Endodermal cell (in vitro differentiated cells): ENCODE data around the gene YARS1. TPM values are rescaled to one million over a fixed set of nuclear protein-coding genes. Genes with fewer than 3 reads are reported as not detected.
A peak's percentile ranks its signal among the peaks of the same experiment; 100 is the strongest.

ENCODE experiments used
- DNase-seq: peaks from one replicate; pipeline ENCODE4 v3.0.0-alpha.2; 2017
- H3K27ac ChIP-seq: 2 replicates; pipeline ENCODE4 v1.5.1; 2013; ENCODE audit warnings: mild to moderate bottlenecking, low read depth, low read length, moderate library complexity
- H3K27me3 ChIP-seq: 2 replicates; pipeline ENCODE4 v1.6.1; 2013; ENCODE audit warnings: mild to moderate bottlenecking, low read length, moderate library complexity; ENCODE audit not compliant: insufficient read depth, control insufficient read depth, poor library complexity, severe bottlenecking
- H3K36me3 ChIP-seq: 2 replicates; pipeline ENCODE4 v1.7.0; 2013; ENCODE audit warnings: mild to moderate bottlenecking, low read length, moderate library complexity; ENCODE audit not compliant: control insufficient read depth, insufficient read depth
- H3K4me1 ChIP-seq: one replicate; pipeline ENCODE4 v1.7.0; 2013; ENCODE audit warnings: low read length; ENCODE audit not compliant: control insufficient read depth, insufficient read depth
- H3K4me3 ChIP-seq: 2 replicates; pipeline ENCODE4 v1.5.1; 2013; ENCODE audit warnings: mild to moderate bottlenecking, low read length, moderate library complexity
- H3K9ac ChIP-seq: 2 replicates; pipeline ENCODE4 v1.6.1; 2013; ENCODE audit warnings: mild to moderate bottlenecking, low read length, moderate library complexity; ENCODE audit not compliant: poor library complexity, severe bottlenecking; ENCODE audit errors: extremely low read depth
- H3K9me3 ChIP-seq: 2 replicates; pipeline ENCODE4 v1.6.1; 2013; ENCODE audit warnings: mild to moderate bottlenecking, low read length, moderate library complexity; ENCODE audit not compliant: control insufficient read depth
- H3K27ac Mint-ChIP-seq: 2 replicates; pipeline ENCODE4 v1.8.0; 2020; ENCODE audit warnings: mixed read lengths
- H3K27me3 Mint-ChIP-seq: 2 replicates; pipeline ENCODE4 v1.8.0; 2021; ENCODE audit warnings: mild to moderate bottlenecking, mixed read lengths; ENCODE audit not compliant: insufficient read depth
- H3K36me3 Mint-ChIP-seq: 2 replicates; pipeline ENCODE4 v1.8.0; 2020; ENCODE audit warnings: low read depth, mixed read lengths
- H3K4me1 Mint-ChIP-seq: 2 replicates; pipeline ENCODE4 v1.8.0; 2020; ENCODE audit warnings: mixed read lengths
- H3K4me3 Mint-ChIP-seq: 2 replicates; pipeline ENCODE4 v1.8.0; 2020; ENCODE audit warnings: mild to moderate bottlenecking, moderate library complexity, mixed read lengths
- H3K9me3 Mint-ChIP-seq: 2 replicates; pipeline ENCODE4 v1.8.0; 2020; ENCODE audit warnings: mild to moderate bottlenecking, mixed read lengths
- WGBS, 2 experiments: methylation state at CpG; one replicate each; pipeline versions ENCODE4 v1.1.5 to v1.1.7; 2013; ENCODE audit warnings: missing lambda C conversion rate in 2 of 2, mixed read lengths in 1 of 2; ENCODE audit not compliant: insufficient coverage in 1 of 2, insufficient read length in 1 of 2; 5-methylcytosine and 5-hydroxymethylcytosine counted together
- total RNA-seq, 2 donors: library from RNA; stranded (reverse); fragmentation: NEBNext Ultra II Directional in 1 of 2; extraction: Animal tissue kit (Norgen Biotek cat#: 25700) in 1 of 2; gene quantifications; 2 replicates in 1 of 2; 3 replicates in 1 of 2; pipeline ENCODE4 v1.2.1, GENCODE V29; 2021
- TF ChIP-seq, protein P1 (sequence below): fragments of 200-600 bp; sonication (generic); conservative IDR thresholded peaks from 2 replicates; pipeline ENCODE4 v1.5.0; 2021; ENCODE audit warnings: antibody characterized with exemption, mild to moderate bottlenecking

The YARS1 gene
- total RNA-seq, 2 donors from 2014 or later = 141 to 154 TPM

DNA sequence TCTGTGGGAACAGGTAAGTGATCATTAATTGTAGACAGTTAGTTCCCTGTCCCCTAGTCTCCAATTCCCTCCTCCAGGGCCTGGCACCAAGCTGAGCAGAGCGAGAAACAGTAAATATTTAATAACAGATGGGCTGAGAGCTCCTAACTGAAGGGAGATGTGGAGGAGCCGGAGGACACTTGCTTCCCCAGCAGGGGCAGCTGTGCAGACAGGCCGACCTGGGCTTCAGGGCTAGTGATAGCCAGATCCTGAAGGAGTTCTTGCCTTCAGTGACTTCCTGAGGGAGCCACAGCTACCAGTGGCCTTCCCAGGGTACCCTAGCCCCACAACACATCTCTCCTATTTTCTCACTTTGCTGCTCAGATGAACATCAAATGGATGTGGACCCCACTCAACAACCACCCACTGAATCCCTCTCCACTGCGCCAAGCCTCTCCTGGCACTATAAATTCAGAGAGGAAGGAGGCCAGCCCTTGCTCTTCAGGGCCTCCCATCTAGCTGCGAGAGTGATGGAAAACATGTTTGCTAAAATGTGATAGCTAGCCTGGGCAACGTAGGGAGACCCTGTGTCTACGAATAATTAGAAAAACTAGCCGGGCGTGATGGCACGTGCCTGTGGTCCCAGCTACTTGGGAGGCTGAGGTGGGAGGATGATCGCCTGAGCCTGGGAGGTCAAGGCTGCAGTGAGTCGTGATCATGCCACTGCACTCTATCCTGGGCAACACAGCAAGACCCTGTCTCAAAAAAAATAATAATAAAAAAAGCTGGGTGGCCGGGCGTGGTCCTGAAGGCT, 87.7 kb downstream of the YARS1 start:
- no peak overlapping the region for H3K9ac ChIP-seq
- H3K36me3 ChIP-seq = no peaks in the 10 kb centered on the region
- no peak overlapping the region for H3K4me3 ChIP-seq
- DNase-seq = no peak
- no peaks in the 10 kb centered on the region for H3K36me3 Mint-ChIP-seq
- no peak overlapping the region for H3K4me3 Mint-ChIP-seq
- peaks cover 13% of the 10 kb centered on the region for H3K4me1 ChIP-seq
- no peaks in the 10 kb centered on the region for H3K27me3 ChIP-seq
- H3K9me3 ChIP-seq = no peaks in the 10 kb centered on the region
- 88 to 91% methylated on average over 14 of the region's 14 CpGs for WGBS, 2 experiments
- H3K27ac ChIP-seq = no peak overlapping the region
- H3K27ac Mint-ChIP-seq = no peak overlapping the region
- peaks cover 4% of the 10 kb centered on the region for H3K27me3 Mint-ChIP-seq
- H3K4me1 Mint-ChIP-seq = peaks cover 29% of the 10 kb centered on the region
- no peaks in the 10 kb centered on the region for H3K9me3 Mint-ChIP-seq
- TF ChIP-seq, protein P1, sequence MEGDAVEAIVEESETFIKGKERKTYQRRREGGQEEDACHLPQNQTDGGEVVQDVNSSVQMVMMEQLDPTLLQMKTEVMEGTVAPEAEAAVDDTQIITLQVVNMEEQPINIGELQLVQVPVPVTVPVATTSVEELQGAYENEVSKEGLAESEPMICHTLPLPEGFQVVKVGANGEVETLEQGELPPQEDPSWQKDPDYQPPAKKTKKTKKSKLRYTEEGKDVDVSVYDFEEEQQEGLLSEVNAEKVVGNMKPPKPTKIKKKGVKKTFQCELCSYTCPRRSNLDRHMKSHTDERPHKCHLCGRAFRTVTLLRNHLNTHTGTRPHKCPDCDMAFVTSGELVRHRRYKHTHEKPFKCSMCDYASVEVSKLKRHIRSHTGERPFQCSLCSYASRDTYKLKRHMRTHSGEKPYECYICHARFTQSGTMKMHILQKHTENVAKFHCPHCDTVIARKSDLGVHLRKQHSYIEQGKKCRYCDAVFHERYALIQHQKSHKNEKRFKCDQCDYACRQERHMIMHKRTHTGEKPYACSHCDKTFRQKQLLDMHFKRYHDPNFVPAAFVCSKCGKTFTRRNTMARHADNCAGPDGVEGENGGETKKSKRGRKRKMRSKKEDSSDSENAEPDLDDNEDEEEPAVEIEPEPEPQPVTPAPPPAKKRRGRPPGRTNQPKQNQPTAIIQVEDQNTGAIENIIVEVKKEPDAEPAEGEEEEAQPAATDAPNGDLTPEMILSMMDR = peak; percentile 45

DNA sequence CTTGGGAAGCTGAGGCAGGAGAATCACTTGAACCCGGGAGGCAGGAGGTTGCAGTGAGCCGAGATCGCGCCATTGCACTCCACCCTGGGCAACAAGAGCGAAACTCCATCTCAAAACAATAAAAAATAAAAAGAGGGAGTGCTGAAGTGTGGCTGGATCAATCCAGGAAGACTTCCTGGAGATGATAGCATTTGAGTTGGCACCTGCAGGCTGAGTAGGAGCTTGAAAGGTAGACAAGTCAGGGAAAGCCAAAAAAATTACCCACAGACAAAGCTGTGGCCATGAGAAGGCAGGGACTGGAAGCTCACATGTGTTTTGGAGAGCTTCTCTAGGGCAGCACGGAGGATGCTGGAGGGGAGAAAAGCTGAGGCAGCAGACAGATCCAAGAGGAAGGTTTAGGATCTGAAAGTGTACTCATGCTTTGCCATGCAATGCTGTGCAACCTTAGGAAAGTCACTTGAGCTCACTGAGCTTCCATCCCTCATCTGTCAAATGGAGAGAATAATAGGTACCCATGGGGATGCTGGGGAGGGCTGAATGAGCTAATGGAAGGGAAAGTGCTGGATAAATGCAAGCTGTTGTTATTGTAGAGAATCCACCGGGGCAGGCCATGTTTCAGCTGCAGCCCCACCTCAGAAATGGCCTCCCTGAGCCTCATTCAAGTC, 88.6 kb downstream of the YARS1 start:
- no peaks in the 10 kb centered on the region for H3K36me3 Mint-ChIP-seq
- no peak overlapping the region for H3K27ac Mint-ChIP-seq
- TF ChIP-seq, protein P1 = no peak
- peaks cover 4% of the 10 kb centered on the region for H3K27me3 Mint-ChIP-seq
- H3K4me3 ChIP-seq = no peak overlapping the region
- H3K9ac ChIP-seq = no peak overlapping the region
- H3K36me3 ChIP-seq = no peaks in the 10 kb centered on the region
- peaks cover 24% of the 10 kb centered on the region for H3K4me1 Mint-ChIP-seq
- H3K27me3 ChIP-seq = no peaks in the 10 kb centered on the region
- no peak overlapping the region for H3K4me3 Mint-ChIP-seq
- H3K9me3 ChIP-seq = no peaks in the 10 kb centered on the region
- no peak overlapping the region for H3K27ac ChIP-seq
- H3K9me3 Mint-ChIP-seq = no peaks in the 10 kb centered on the region
- DNase-seq = no peak
- peaks cover 9% of the 10 kb centered on the region for H3K4me1 ChIP-seq
- WGBS, 2 experiments = 89 to 99% methylated on average over 6 to 7 of the region's 7 CpGs

DNA sequence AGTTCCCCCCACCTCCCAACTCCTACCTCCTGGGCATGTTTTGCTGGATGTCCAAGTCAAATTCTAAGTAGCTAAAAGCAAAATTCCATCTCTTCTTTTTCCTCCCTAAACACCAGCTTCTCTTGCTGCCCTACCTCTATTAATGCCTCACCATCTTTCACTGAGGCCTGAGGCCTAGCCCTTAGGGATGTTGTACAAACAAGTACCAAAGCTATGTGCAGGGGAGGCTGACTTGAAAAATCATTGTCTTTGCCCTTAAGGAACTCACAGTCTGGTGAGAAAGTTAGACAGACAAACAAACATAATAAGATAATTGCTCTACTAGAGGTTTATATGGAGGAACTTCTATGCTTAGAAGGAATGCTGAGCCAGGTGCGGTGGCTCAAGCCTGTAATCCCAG, 89.3 kb downstream of the YARS1 start:
- Mint-ChIP-seq H3K27me3 (peaks cover 2% of the 10 kb centered on the region), H3K4me3 (no peak overlapping the region), H3K27ac (no peak overlapping the region), H3K36me3 (no peaks in the 10 kb centered on the region), H3K4me1 (peaks cover 20% of the 10 kb centered on the region), H3K9me3 (no peaks in the 10 kb centered on the region)
- DNase-seq = no peak
- H3K27me3 ChIP-seq = no peaks in the 10 kb centered on the region
- H3K4me3 ChIP-seq = no peak overlapping the region
- peaks cover 9% of the 10 kb centered on the region for H3K4me1 ChIP-seq
- H3K27ac ChIP-seq = no peak overlapping the region
- WGBS, 2 experiments = 88 to 100% methylated on average over 1 of the region's 1 CpG
- no peaks in the 10 kb centered on the region for H3K36me3 ChIP-seq
- H3K9ac ChIP-seq = no peak overlapping the region
- TF ChIP-seq, protein P1 = no peak
- no peaks in the 10 kb centered on the region for H3K9me3 ChIP-seq
